Upper lobe of left lung (tissue), 4 donors: ENCODE measurements around the gene UCN2.

Source experiments
- EP300 ChIP-seq, 4 donors: sonication (generic); formaldehyde crosslinking; IDR thresholded peaks; one replicate each; pipeline ENCODE4 v1.5.1; 2017; ENCODE audit warnings: antibody characterized with exemption in 4 of 4, control low read depth in 2 of 4
- POLR2A ChIP-seq, 4 donors: fragments of 450-650 bp; IDR thresholded peaks; one replicate each; pipeline ENCODE4 v1.5.1; 2016 to 2017; ENCODE audit warnings: antibody characterized with exemption in 4 of 4, mild to moderate bottlenecking in 2 of 4
- POLR2AphosphoS5 ChIP-seq, 2 donors: sonication (generic); formaldehyde crosslinking; IDR thresholded peaks; one replicate each; pipeline ENCODE4 v1.5.1; 2017; ENCODE audit warnings: antibody characterized with exemption in 2 of 2
- TF ChIP-seq, protein P1 (sequence below), 6 experiments: fragments of 450-650 bp in 4 of 6; fragments of 200-600 bp in 2 of 6; sonication (generic) in 2 of 6; IDR thresholded peaks; one replicate each; pipeline ENCODE4 v1.5.1; 2016 to 2019; ENCODE audit warnings: antibody characterized with exemption in 6 of 6

GRCh38 chr3:48532271-48532976 lies 31.2 kb downstream of the UCN2 start:
- TF ChIP-seq, protein P1, sequence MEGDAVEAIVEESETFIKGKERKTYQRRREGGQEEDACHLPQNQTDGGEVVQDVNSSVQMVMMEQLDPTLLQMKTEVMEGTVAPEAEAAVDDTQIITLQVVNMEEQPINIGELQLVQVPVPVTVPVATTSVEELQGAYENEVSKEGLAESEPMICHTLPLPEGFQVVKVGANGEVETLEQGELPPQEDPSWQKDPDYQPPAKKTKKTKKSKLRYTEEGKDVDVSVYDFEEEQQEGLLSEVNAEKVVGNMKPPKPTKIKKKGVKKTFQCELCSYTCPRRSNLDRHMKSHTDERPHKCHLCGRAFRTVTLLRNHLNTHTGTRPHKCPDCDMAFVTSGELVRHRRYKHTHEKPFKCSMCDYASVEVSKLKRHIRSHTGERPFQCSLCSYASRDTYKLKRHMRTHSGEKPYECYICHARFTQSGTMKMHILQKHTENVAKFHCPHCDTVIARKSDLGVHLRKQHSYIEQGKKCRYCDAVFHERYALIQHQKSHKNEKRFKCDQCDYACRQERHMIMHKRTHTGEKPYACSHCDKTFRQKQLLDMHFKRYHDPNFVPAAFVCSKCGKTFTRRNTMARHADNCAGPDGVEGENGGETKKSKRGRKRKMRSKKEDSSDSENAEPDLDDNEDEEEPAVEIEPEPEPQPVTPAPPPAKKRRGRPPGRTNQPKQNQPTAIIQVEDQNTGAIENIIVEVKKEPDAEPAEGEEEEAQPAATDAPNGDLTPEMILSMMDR (IDR thresholded peaks at IDR 0.05): no peak
- no peak for TF ChIP-seq POLR2A (IDR thresholded peaks at IDR 0.05)
- TF ChIP-seq POLR2AphosphoS5 (IDR thresholded peaks at IDR 0.05): no peak
- no peak for TF ChIP-seq EP300 (IDR thresholded peaks at IDR 0.05)
